Measurements from ENCODE around the gene PLXDC2. TPM values are rescaled to one million over a fixed set of nuclear protein-coding genes. Genes with fewer than 3 reads are reported as not detected.

PLXDC2 gene
- total and polyA plus RNA-seq, 2 donors (not counting 1 experiment from before 2014, with no cell fraction given): 0.07 TPM

- ChIA-PET POLR2A (no interaction called here), CTCF (no interaction called here)
- DNase-seq (no peak), ATAC-seq (ENCODE audit: low read depth) (no peak)
- intact Hi-C loops (cut with micrococcal nuclease): no loop called here
- H3K27ac ChIP-seq (ENCODE audit: low read length in 2 of 2): no peak overlapping the region
- TF ChIP-seq, protein P1, sequence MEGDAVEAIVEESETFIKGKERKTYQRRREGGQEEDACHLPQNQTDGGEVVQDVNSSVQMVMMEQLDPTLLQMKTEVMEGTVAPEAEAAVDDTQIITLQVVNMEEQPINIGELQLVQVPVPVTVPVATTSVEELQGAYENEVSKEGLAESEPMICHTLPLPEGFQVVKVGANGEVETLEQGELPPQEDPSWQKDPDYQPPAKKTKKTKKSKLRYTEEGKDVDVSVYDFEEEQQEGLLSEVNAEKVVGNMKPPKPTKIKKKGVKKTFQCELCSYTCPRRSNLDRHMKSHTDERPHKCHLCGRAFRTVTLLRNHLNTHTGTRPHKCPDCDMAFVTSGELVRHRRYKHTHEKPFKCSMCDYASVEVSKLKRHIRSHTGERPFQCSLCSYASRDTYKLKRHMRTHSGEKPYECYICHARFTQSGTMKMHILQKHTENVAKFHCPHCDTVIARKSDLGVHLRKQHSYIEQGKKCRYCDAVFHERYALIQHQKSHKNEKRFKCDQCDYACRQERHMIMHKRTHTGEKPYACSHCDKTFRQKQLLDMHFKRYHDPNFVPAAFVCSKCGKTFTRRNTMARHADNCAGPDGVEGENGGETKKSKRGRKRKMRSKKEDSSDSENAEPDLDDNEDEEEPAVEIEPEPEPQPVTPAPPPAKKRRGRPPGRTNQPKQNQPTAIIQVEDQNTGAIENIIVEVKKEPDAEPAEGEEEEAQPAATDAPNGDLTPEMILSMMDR (IDR thresholded peaks at IDR 0.05): no peak
- no peak for TF ChIP-seq EZH2 (IDR thresholded peaks at IDR 0.05; ENCODE audit: borderline replicate concordance, insufficient read depth, low read depth, low read length, poor library complexity, severe bottlenecking)
- H3K27me3 Mint-ChIP-seq: no peaks in the 10 kb centered on the region
- no peak overlapping the region for H2AFZ ChIP-seq (ENCODE audit: insufficient read depth, low read depth, low read length, poor library complexity, severe bottlenecking)
- no peak overlapping the region for H3K9ac ChIP-seq (ENCODE audit: low read length)
- no peak overlapping the region for H3K4me2 ChIP-seq (replicated peaks; ENCODE audit: low read depth, low read length, poor library complexity, severe bottlenecking)
- no peak overlapping the region for H3K27ac Mint-ChIP-seq
- H3K4me1 ChIP-seq (ENCODE audit: control insufficient read depth in 2 of 2, insufficient read depth in 2 of 2, low read length in 2 of 2): no peaks in the 10 kb centered on the region
- H3K79me2 ChIP-seq (ENCODE audit: control insufficient read depth, insufficient read depth, low read length): no peaks in the 10 kb centered on the region
- 94% methylated on average over 2 of the region's 3 CpGs for WGBS (ENCODE audit: insufficient coverage)
- no peaks in the 10 kb centered on the region for H4K20me1 ChIP-seq (ENCODE audit: control insufficient read depth, insufficient read depth, low read length, poor library complexity, severe bottlenecking)
- H3K36me3 ChIP-seq (replicated peaks in 1 of 2; ENCODE audit: control extremely low read depth in 1 of 2, control insufficient read depth in 1 of 2, extremely low read depth in 1 of 2, insufficient read depth in 2 of 2, low read length in 1 of 2): no peaks in the 10 kb centered on the region
- H3K4me3 ChIP-seq (ENCODE audit: control extremely low read depth in 1 of 5, extremely low read depth in 1 of 5, insufficient read depth in 1 of 5, low read depth in 2 of 5, low read length in 4 of 5): no peak overlapping the region
- H3K9me3 ChIP-seq (ENCODE audit: control extremely low read depth in 1 of 3, control insufficient read depth in 2 of 3, insufficient read depth in 1 of 3, low read length in 2 of 3): no peaks in the 10 kb centered on the region
- no peaks in the 10 kb centered on the region for H3K27me3 ChIP-seq (replicated peaks in 1 of 4; ENCODE audit: control extremely low read depth in 1 of 4, control insufficient read depth in 3 of 4, insufficient read depth in 4 of 4, low read length in 3 of 4)
- no peak overlapping the region for H3K4me3 Mint-ChIP-seq
- H3K4me1 Mint-ChIP-seq: no peaks in the 10 kb centered on the region
- H3K9me3 Mint-ChIP-seq (ENCODE audit: insufficient read depth): peaks cover 7% of the 10 kb centered on the region
Observed at GRCh38 chr10:20274571-20274970, 458.3 kb downstream of the PLXDC2 start.

DNA sequence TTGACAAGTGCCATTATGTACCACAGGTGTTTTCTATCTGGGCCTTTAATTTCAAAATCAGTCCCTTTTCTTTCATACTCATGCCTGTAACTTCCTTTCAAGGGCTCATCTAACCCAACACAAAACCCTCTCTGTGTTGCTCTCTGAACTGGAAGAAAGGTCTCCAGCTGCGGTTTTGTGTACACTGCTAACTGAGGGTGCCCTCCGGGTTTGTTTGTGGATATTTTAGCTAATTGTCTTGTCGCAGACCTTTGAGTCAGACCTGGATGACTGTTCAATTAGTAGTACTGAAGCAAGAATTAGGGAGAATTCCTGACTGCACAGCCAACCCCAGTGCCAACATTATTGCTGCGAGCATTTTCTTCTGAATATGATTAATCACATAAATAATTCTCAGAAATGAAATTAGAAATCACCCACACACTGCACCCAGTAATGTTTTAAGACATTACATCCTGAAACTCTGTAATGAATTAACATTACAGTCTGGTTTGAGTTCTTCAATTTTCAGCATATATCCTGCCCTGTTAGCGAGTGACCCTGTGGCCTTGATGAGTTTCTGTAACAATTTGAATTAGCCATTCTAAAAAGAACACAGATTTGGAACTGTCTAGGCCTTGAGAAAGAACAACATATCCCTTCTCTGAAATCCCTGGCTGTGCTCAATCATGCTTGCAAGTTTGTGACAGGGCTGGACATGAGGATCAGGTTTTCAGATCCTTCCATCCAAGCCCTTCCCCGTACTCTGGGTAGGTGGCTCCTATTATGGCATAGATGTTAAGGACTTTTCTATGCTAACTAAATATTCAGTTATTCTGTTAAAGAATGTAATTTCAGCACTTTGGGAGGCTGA is 460.1 kb downstream of the PLXDC2 start:
- CTCF ChIA-PET: no interaction called here
- Mint-ChIP-seq H3K9me3 (ENCODE audit: insufficient read depth) (peaks cover 6% of the 10 kb centered on the region), H3K4me3 (no peak overlapping the region), H3K27ac (no peak overlapping the region), H3K27me3 (no peaks in the 10 kb centered on the region), H3K4me1 (no peaks in the 10 kb centered on the region)
- POLR2A ChIA-PET: no interaction called here
- Histone ChIP-seq H2AFZ (ENCODE audit: insufficient read depth, low read depth, low read length, poor library complexity, severe bottlenecking) (no peak overlapping the region), H4K20me1 (ENCODE audit: control insufficient read depth, insufficient read depth, low read length, poor library complexity, severe bottlenecking) (no peaks in the 10 kb centered on the region), H3K27ac (ENCODE audit: low read length in 2 of 2) (no peak overlapping the region), H3K9me3 (ENCODE audit: control extremely low read depth in 1 of 3, control insufficient read depth in 2 of 3, insufficient read depth in 1 of 3, low read length in 2 of 3) (no peaks in the 10 kb centered on the region), H3K4me2 (replicated peaks; ENCODE audit: low read depth, low read length, poor library complexity, severe bottlenecking) (no peak overlapping the region), H3K4me3 (ENCODE audit: control extremely low read depth in 1 of 5, extremely low read depth in 1 of 5, insufficient read depth in 1 of 5, low read depth in 2 of 5, low read length in 4 of 5) (no peak overlapping the region), H3K27me3 (replicated peaks in 1 of 4; ENCODE audit: control extremely low read depth in 1 of 4, control insufficient read depth in 3 of 4, insufficient read depth in 4 of 4, low read length in 3 of 4) (no peaks in the 10 kb centered on the region), H3K79me2 (ENCODE audit: control insufficient read depth, insufficient read depth, low read length) (no peaks in the 10 kb centered on the region), H3K9ac (ENCODE audit: low read length) (no peak overlapping the region), H3K36me3 (replicated peaks in 1 of 2; ENCODE audit: control extremely low read depth in 1 of 2, control insufficient read depth in 1 of 2, extremely low read depth in 1 of 2, insufficient read depth in 2 of 2, low read length in 1 of 2) (no peaks in the 10 kb centered on the region), H3K4me1 (ENCODE audit: control insufficient read depth in 2 of 2, insufficient read depth in 2 of 2, low read length in 2 of 2) (no peaks in the 10 kb centered on the region)
- no peak for DNase-seq
- ATAC-seq (ENCODE audit: low read depth): no peak
- TF ChIP-seq, protein P1 (IDR thresholded peaks at IDR 0.05): no peak
- TF ChIP-seq EZH2 (IDR thresholded peaks at IDR 0.05; ENCODE audit: borderline replicate concordance, insufficient read depth, low read depth, low read length, poor library complexity, severe bottlenecking): no peak
- no CpG with 5 or more reads among the region's 6 CpGs for WGBS (ENCODE audit: insufficient coverage)
- intact Hi-C loops (cut with micrococcal nuclease): no loop called here

All from B cell (primary cell).